KBM-7 (cell line): Measurements from ENCODE around the gene PRR7.
"Not testable (repeated sequence)": the region's sequence is repeated elsewhere in the genome, so short reads cannot be mapped to it uniquely, and the experiment has no call there.

Experiments used
- DNase-seq: peaks from one replicate; pipeline ENCODE4 v3.0.0-alpha.2; 2015
- in situ Hi-C: fragments of 300-500 bp; cut with MboI; formaldehyde crosslinking; loops from 2 replicates; pipeline ENCODE4 v1.14.3; 2020; ENCODE audit warnings: low sequenced_read_pairs, low pct_unique_long_range_greater_than_20kb, mixed read lengths

Gene PRR7

GRCh38 chr5:177475563-177476427, 29.2 kb downstream of the PRR7 start:
- in situ Hi-C loops, result no loop called here
- no peak for DNase-seq

- DNase-seq, result no peak
- in situ Hi-C loops, result no loop called here
These were observed 30.1 kb downstream of the PRR7 start for GRCh38 chr5:177476531-177477233.

GRCh38 chr5:177477701-177478477, 31.3 kb downstream of the PRR7 start:
- in situ Hi-C loops, result no loop called here
- no peak for DNase-seq

DNA sequence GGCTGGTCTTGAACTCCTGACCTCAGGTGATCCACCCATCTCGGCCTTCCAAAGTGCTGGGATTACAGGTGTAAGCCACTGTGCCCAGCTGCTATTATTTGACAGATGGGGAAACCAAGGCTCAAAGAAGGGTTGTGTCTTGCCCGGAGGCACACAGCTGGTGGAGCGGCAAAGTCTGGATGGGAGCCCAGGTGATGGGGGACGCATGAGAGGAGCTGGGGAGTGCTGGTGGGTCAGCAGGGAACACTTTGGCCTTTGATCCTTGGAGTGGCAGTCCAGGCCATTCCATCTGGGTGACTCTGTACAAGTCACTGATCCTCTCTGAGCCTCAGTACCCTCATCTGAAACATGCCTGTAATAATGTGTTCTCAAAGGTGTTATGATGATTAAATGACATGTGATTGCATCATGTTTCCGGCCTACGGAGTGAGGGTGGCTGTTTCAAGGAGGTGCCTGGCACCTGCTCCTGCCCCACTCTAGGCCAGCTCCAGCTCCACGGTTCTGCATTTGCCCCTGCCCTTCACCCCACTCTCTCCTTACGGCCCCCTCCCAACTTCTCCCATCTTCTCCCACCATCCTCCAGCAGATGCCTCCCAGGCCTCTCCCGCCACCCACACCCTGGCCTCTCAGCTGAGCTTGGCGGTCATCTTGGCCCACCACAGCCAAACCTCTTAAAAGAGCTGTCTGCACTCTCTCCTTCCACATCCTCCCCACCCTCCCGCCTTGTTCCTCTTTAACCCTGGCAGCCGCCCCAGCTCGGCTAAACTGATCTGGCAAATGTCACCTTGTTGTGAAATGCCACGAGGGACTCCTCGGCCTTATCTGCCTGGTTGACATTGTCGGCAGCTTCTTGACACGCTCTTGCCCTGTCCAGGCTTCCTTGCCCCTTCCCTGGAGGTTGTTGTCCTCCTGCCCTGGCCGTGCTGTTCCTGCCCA, 32.4 kb downstream of the PRR7 start:
- peak; percentile 88 for DNase-seq
- in situ Hi-C loops, result no loop called here

DNA sequence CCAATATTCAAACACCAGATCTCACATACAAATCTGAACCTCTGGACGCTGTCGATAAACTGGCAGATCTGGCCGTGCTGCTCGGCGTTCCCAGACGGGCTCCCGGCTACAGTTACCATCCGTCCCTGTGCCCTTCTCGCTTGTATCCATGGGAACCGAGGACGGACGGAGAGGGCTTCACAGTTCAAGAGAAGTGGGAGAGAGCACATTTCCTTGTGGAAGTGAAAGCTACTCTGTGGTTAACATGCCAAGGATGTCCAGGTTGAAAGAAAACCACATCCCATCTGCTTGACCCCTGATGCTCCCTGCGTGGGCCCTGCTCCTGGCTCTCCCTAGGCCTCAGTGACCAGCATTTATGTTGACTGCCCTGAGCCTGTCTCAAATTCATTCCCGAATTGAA, 33.2 kb downstream of the PRR7 start:
- in situ Hi-C loops, result no loop called here
- DNase-seq, result no peak

GRCh38 chr5:177482359-177482795, 35.8 kb downstream of the PRR7 start:
- in situ Hi-C loops, result no loop called here
- no peak for DNase-seq

GRCh38 chr5:177483042-177483441, 36.4 kb downstream of the PRR7 start:
- DNase-seq, result no peak
- in situ Hi-C loops, result no loop called here

GRCh38 chr5:177483994-177484901, 37.6 kb downstream of the PRR7 start:
- in situ Hi-C loops, result no loop called here

DNA sequence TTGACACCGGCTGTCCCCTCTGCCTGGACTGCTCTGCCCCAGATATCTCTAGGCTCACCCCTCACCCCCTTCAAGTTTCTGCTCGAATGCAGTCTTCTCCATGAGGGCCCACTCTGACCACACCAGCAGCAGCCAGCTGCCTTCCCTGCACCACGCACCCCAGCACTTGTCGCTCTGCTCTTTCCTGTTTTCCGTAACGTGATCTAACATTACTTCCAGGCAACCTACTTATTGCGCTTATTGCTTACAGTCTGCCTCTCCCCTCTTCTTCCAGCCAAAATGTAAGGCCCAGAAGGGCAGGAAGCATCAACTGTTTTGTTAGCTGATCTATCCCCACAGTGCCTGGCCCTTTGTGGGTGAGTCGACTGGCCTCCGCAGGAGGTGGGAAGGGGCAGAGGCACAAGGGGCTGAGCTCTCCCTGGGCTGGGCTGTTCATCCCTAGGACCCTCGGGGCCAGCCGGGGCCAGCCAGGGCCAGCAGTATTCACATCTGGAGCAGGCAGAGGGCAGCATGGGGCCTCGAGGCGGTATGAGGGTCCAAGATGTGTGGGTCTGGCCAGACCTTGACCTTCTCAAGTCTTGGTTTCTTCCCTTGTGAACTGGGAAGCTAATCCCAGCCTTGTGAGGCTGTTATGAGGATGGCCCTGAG, 38.4 kb downstream of the PRR7 start:
- in situ Hi-C loops, result no loop called here
- no peak for DNase-seq

More at GRCh38 chr5:177483994-177484901, 37.6 kb downstream of the PRR7 start:
- DNase-seq, result no peak

GRCh38 chr5:177485753-177486152, 39.1 kb downstream of the PRR7 start:
- DNase-seq, result not testable (repeated sequence)

GRCh38 chr5:177486256-177486655, 39.6 kb downstream of the PRR7 start:
- in situ Hi-C loops, result no loop called here
- no peak for DNase-seq

More at GRCh38 chr5:177485753-177486152, 39.1 kb downstream of the PRR7 start:
- in situ Hi-C loops, result not testable (repeated sequence)

GRCh38 chr5:177487144-177487543, 40.5 kb downstream of the PRR7 start:
- no peak for DNase-seq
- in situ Hi-C loops, result no loop called here

DNA sequence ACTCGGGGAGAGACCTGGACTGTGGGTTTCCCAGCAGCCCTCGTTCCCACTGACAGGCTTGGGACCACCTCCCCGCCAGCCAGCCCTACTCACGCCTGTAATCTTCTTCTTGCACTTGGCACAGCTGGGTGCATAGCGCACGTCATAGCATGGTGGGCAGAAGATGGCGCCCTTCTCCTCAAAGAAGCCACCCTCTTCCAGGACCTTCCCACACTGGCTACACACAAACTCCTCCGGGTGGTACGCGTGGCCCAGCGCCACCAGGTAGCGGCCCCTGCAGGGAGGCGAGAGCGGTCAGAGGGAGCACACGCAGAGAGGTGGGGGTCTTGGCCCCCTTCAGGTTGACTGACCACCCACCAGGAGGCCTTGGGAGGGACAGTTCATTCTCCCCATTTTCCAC, 41.4 kb downstream of the PRR7 start:
- in situ Hi-C loops, result no loop called here
- peak; percentile 39 for DNase-seq

- in situ Hi-C loops, result no loop called here
- DNase-seq, result no peak
These were observed 42.6 kb downstream of the PRR7 start for GRCh38 chr5:177489119-177489716.

- DNase-seq, result no peak
- in situ Hi-C loops, result no loop called here
These were observed 43.8 kb downstream of the PRR7 start for GRCh38 chr5:177490311-177490991.

DNA sequence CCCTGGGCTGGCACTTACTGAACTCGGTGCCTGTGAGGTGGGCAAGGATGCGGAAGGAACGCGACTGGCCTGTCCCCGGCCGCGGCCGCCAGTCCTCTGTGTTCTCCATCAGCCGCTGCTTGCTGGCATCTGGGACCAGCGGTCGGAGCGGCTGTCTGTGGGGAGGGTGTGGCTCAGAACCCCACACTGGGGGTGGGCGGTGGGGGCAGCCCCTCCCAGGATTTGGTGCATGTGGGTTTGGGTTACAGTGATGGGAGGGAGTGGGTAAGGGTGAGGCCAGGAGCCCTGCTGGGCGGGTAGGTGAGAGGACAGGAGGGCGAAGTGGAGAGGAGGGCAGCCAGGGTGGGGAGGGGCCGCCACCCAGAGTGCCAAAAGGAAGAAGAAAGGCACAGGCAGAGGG, 44.4 kb downstream of the PRR7 start:
- in situ Hi-C loops, result no loop called here
- DNase-seq, result no peak
